Stimulated activated CD4-positive, alpha-beta T cell treated with anti-CD3 and anti-CD28 coated beads, TNF-alpha, amount 100 ng/mL, for 1 hour (primary cell): ENCODE data around the gene PLEKHN1.

Source experiments
- DNase-seq, 3 donors: peaks; one replicate each; pipeline ENCODE4 v3.0.0-alpha.2; 2020; ENCODE audit warnings: low read depth in 3 of 3, low spot score in 1 of 3

The PLEKHN1 gene

DNA sequence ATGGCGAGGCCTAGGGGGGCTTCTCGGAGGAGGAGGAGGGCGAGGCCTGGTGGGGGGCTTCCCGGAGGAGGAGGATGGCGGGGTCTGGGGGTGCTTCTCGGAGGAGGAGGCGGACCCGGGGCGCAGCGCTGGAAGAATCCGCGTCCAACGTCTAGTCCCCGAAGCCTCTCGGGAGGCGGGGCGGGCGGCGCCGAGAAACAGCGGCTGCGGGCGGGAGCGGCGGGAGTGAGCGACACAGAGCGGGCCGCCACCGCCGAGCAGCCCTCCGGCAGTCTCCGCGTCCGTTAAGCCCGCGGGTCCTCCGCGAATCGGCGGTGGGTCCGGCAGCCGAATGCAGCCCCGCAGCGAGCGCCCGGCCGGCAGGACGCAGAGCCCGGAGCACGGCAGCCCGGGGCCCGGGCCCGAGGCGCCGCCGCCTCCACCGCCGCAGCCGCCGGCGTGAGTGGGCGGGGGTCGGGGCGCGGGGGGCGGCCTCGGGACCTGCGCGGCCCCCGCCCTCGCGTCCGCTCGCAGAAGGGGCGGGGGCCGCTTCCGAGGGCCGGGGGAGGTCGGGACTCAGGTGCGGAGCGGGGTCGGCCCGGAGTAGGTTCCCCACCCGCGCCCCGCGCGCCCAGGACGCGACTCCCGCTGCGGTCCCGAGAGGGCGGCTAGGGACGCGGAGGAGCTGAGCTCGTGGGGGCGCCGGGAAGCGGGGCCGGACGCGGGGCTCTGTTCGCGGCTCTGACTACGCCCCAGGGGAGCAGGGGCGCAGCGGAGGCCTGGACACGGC, 5.7 kb upstream of the PLEKHN1 start, which contains the start of gene KLHL17:
Gene KLHL17, plus strand, starts transcription at position 222 of the 769 bp plus-strand sequence. Its CDS starts 110 bp downstream, at position 332.
- DNase-seq = peak; percentile 30 to 76 (median 49)

GRCh38 chr1:961132-961669, 5.1 kb upstream of the PLEKHN1 start:
- no peak for DNase-seq

DNA sequence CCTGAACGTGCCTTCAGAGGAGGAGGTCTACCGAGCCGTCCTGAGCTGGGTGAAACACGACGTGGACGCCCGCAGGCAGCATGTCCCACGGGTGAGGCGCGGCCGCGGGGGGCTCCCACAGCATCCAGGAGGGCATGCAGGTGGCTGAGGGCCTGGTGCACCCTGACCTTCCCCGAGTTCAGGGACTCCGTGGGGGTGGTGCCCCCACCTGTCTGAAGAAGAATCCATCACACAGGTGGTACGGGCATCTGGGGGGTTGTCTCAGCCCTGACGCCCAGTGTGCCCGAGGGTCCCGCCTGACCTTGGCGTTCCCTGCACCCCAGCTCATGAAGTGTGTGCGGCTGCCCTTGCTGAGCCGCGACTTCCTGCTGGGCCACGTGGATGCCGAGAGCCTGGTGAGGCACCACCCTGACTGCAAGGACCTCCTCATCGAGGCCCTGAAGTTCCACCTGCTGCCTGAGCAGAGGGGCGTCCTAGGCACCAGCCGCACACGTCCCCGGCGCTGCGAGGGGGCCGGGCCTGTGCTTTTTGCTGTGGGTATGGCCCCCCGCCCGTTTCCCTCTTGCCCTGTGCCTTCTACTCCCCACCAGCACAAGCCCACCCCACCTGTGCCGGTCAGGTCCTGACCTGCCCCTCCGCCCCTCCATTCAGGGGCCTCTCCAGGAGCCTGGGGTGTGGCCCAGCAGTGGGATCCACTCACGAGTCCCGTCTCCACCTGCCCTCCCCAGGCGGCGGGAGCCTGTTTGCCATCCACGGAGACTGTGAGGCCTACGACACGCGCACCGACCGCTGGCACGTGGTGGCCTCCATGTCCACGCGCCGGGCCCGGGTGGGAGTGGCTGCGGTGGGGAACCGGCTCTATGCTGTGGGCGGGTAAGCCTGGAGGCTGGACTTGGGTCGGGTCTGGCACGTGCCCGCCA, 3.6 kb upstream of the PLEKHN1 start:
- no peak for DNase-seq

GRCh38 chr1:963301-963651, 3.0 kb upstream of the PLEKHN1 start:
- DNase-seq = no peak

- no peak for DNase-seq
Observed at GRCh38 chr1:963746-964525, 2.3 kb upstream of the PLEKHN1 start.

- DNase-seq = no peak
Observed at GRCh38 chr1:964691-965525, 1.4 kb upstream of the PLEKHN1 start.

- no peak for DNase-seq
Observed at GRCh38 chr1:965526-966134, 652 bp upstream of the PLEKHN1 start.

- DNase-seq = peak; percentile 40 to 80 (median 71)
Observed at GRCh38 chr1:966704-967300, 520 bp downstream of the PLEKHN1 start.

GRCh38 chr1:967466-968343, 1.4 kb downstream of the PLEKHN1 start:
- no peak for DNase-seq

DNA sequence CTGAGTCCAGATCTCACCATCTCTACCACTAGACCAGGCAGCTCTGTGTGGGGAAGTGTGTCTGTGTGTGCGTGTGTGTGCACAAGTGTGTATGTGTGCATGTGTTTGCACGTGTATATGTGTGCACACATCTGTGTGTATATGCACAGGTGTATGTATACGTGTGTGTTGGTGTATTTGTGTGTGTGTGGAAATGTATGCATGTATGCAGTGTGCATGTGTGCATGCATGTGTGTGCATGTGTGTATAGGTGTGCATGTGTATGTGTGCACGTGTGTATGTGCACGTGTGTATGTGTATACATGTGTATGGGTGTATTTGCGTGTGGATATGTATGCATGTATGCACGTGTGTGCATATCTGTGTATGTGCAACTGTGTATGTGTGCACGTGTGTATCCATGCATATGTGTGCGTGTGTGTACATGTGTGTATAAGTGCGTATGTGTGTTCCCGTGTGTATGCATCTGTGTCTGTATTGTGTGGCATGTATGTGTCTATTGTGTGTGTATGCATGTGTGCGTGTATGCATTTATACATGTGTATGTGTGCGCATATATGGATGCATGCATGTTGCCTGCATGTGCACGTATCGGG, 3.1 kb downstream of the PLEKHN1 start:
- DNase-seq = no peak

GRCh38 chr1:970242-970972, 4.1 kb downstream of the PLEKHN1 start:
- no peak for DNase-seq

DNA sequence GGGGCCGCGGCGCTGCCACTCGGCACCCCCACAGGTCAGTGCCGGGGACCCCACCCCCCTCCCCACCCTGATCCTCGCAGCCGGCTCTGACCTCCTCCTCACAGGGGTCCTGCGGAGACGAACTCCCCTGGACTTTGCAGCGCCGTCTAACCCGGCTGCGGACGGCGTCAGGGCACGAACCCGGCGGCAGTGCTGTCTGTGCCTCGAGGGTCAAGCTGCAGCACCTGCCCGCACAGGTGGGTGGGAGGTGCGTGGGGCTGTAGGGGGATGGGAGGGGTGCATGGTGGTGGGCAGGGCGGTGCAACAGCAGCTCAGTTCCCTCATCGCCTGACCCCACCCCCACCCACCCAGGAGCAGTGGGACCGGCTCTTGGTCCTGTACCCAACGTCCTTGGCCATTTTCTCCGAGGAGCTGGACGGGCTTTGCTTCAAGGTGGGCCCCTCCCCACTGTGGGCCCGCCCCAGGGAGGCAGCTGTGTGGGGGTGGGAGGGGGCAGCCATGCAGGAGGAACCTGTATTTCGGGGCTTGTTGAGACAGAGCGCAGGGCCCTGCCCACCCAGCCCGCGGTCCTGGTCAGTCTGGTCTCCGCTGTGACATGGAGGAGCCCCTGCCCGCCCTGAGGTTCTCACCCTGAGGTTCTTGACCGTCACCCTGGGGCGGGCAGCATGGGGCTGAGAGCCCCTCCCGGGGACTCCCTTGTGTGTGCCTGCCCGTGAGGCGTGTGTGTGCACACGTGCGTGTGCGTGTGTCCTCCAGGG, 4.9 kb downstream of the PLEKHN1 start:
- no peak for DNase-seq

DNA sequence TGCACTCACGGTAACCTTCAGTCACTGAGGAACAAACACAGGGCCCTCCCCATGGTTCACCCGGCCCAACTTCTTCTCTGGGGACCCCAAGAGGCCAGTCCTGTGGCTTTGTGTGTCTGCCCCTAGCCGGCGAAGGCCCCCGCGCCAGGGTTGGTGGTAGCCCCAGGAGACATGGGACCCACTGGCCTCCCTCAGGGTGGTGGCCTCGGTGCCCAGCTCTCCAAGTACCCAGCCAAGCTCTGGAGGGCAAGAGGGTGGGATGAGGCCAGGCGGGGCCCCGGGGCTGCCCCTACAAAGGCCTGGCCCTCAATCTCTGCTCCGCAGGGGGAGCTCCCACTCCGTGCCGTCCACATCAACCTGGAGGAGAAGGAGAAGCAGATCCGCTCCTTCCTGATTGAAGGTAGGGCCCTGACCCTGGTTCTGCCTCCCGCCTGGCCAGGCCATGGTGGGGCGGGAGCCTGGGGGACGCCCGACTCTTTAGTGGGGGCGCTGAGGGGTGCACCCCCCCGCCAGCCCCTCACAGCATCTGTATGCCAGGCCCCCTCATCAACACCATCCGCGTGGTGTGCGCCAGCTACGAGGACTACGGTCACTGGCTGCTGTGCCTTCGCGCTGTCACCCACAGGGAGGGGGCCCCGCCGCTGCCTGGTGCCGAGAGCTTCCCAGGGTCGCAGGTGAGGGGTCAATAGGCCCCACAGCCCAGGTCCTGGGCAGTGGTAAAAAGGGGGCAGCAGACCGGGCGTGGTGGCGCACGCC, 5.6 kb downstream of the PLEKHN1 start:
- DNase-seq = no peak

GRCh38 chr1:972726-973458, 6.6 kb downstream of the PLEKHN1 start:
- DNase-seq = no peak
